GM23338 (cell line): ENCODE measurements around the gene INTS3. TPM values are rescaled to one million over a fixed set of nuclear protein-coding genes. Genes with fewer than 3 reads are reported as not detected.

Experiments
- ATAC-seq: fragments of 200-7000 bp; cut with Tn5 transposase; 3 replicates; pipeline ENCODE4 v1.9.1; 2020
- DNase-seq: peaks from one replicate; pipeline ENCODE4 v3.0.0-alpha.2; 2015; ENCODE audit warnings: low spot score
- H2AFZ ChIP-seq: fragments of 200-600 bp; sonication (generic); 2 replicates; pipeline ENCODE4 v1.8.0; 2016; ENCODE audit warnings: antibody characterized with exemption, mild to moderate bottlenecking, moderate library complexity
- H3F3A ChIP-seq: fragments of 200-600 bp; sonication (generic); replicated peaks from 2 replicates; pipeline ENCODE4 v1.8.0; 2017; ENCODE audit warnings: antibody characterized with exemption, mixed run types, low read depth
- H3K27ac ChIP-seq: fragments of 200-600 bp; sonication (generic); 2 replicates; pipeline ENCODE4 v1.6.1; 2016; ENCODE audit warnings: low read depth
- H3K27me3 ChIP-seq: fragments of 200-600 bp; sonication (generic); 2 replicates; pipeline ENCODE4 v1.8.0; 2016; ENCODE audit warnings: mild to moderate bottlenecking, mixed run types, moderate library complexity; ENCODE audit not compliant: insufficient read depth
- H3K36me3 ChIP-seq: fragments of 200-600 bp; sonication (generic); 2 replicates; pipeline ENCODE4 v1.8.0; 2016; ENCODE audit warnings: mild to moderate bottlenecking; ENCODE audit not compliant: insufficient read depth
- H3K4me1 ChIP-seq: fragments of 200-600 bp; sonication (generic); 2 replicates; pipeline ENCODE4 v1.8.0; 2016; ENCODE audit warnings: mild to moderate bottlenecking, moderate library complexity; ENCODE audit not compliant: insufficient read depth
- H3K4me2 ChIP-seq: fragments of 200-600 bp; sonication (generic); 2 replicates; pipeline ENCODE4 v1.7.1; 2017; ENCODE audit warnings: mixed run types
- H3K4me3 ChIP-seq: fragments of 200-600 bp; sonication (generic); 2 replicates; pipeline ENCODE4 v1.6.1; 2016; ENCODE audit warnings: mixed run types
- H3K79me2 ChIP-seq: fragments of 200-600 bp; sonication (generic); replicated peaks from 2 replicates; pipeline ENCODE4 v1.8.0; 2017; ENCODE audit warnings: mild to moderate bottlenecking; ENCODE audit not compliant: insufficient read depth
- H3K9me2 ChIP-seq: fragments of 200-600 bp; sonication (generic); 2 replicates; pipeline ENCODE4 v1.8.0; 2017; ENCODE audit not compliant: insufficient read depth
- H4K20me1 ChIP-seq: fragments of 200-600 bp; sonication (generic); replicated peaks from 2 replicates; pipeline ENCODE4 v1.8.0; 2017; ENCODE audit warnings: mild to moderate bottlenecking; ENCODE audit not compliant: insufficient read depth
- H3K27ac Mint-ChIP-seq: 2 replicates; pipeline ENCODE4 v1.8.0; 2020; ENCODE audit warnings: inconsistent platforms, mild to moderate bottlenecking, moderate library complexity, mixed read lengths
- H3K27me3 Mint-ChIP-seq: 3 replicates; pipeline ENCODE4 v1.8.0; 2022; ENCODE audit warnings: low read depth, mild to moderate bottlenecking, moderate library complexity, mixed read lengths, inconsistent platforms; ENCODE audit not compliant: insufficient read depth, poor library complexity
- H3K36me3 Mint-ChIP-seq: 3 replicates; pipeline ENCODE4 v1.8.0; 2021; ENCODE audit warnings: low read depth, mild to moderate bottlenecking, inconsistent platforms, moderate library complexity, mixed read lengths
- H3K4me1 Mint-ChIP-seq: 3 replicates; pipeline ENCODE4 v1.8.0; 2020; ENCODE audit warnings: mild to moderate bottlenecking, inconsistent platforms, mixed read lengths
- H3K4me3 Mint-ChIP-seq: 3 replicates; pipeline ENCODE4 v1.8.0; 2021; ENCODE audit warnings: moderate library complexity, mild to moderate bottlenecking, inconsistent platforms, mixed read lengths
- H3K9me3 Mint-ChIP-seq: 3 replicates; pipeline ENCODE4 v1.8.0; 2020; ENCODE audit warnings: moderate library complexity, mild to moderate bottlenecking, inconsistent platforms, mixed read lengths
- CREB1 ChIP-seq: fragments of 250-450 bp; sonication (Bioruptor Pico); IDR thresholded peaks from 2 replicates; pipeline ENCODE4 v1.5.0; 2020; ENCODE audit warnings: low read depth, mild to moderate bottlenecking, moderate library complexity
- CTCF ChIP-seq, 2 experiments: fragments of 200-600 bp in 1 of 2; sonication (generic) in 1 of 2; conservative IDR thresholded peaks; 2 replicates each; pipeline versions ENCODE4 v1.5.1 to v1.6.1; 2016 to 2017; ENCODE audit warnings: antibody characterized with exemption in 2 of 2, low read depth in 2 of 2, mild to moderate bottlenecking in 2 of 2, moderate library complexity in 1 of 2
- ETS1 ChIP-seq: IDR thresholded peaks from 2 replicates; pipeline ENCODE4 v1.6.1; 2016; ENCODE audit warnings: antibody characterized with exemption
- EZH2 ChIP-seq: fragments of 200-600 bp; sonication (generic); IDR thresholded peaks from one replicate; pipeline ENCODE4 v1.8.0; 2017; ENCODE audit warnings: antibody characterized with exemption, mild to moderate bottlenecking, low read depth; ENCODE audit not compliant: unreplicated experiment
- EZH2phosphoT487 ChIP-seq: fragments of 200-600 bp; sonication (generic); IDR thresholded peaks from one replicate; pipeline ENCODE4 v1.8.1; 2018; ENCODE audit warnings: antibody characterized with exemption; ENCODE audit not compliant: unreplicated experiment
- JUNB ChIP-seq: IDR thresholded peaks from one replicate; pipeline ENCODE4 v1.6.1; 2016; ENCODE audit warnings: antibody characterized with exemption; ENCODE audit not compliant: unreplicated experiment
- NANOG ChIP-seq: IDR thresholded peaks from 2 replicates; pipeline ENCODE4 v1.6.1; 2016; ENCODE audit warnings: antibody characterized with exemption, borderline replicate concordance
- POLR2AphosphoS5 ChIP-seq: IDR thresholded peaks from 2 replicates; pipeline ENCODE4 v1.6.1; 2016; ENCODE audit warnings: antibody characterized with exemption, low read depth
- REST ChIP-seq: IDR thresholded peaks from one replicate; pipeline ENCODE4 v1.6.1; 2018; ENCODE audit warnings: antibody characterized with exemption; ENCODE audit not compliant: unreplicated experiment
- STAT1 ChIP-seq: IDR thresholded peaks from one replicate; pipeline ENCODE4 v1.6.1; 2016; ENCODE audit warnings: antibody characterized with exemption; ENCODE audit not compliant: unreplicated experiment
- ZNF114 ChIP-seq: fragments of 250-450 bp; sonication (Bioruptor Pico); IDR thresholded peaks from 2 replicates; pipeline ENCODE4 v1.5.0; 2020; ENCODE audit warnings: mild to moderate bottlenecking, moderate library complexity
- ZNF331 ChIP-seq: fragments of 250-450 bp; sonication (Bioruptor Pico); IDR thresholded peaks from 2 replicates; pipeline ENCODE4 v1.5.0; 2020; ENCODE audit warnings: low read depth, mild to moderate bottlenecking, moderate library complexity
- ZNF462 ChIP-seq: fragments of 250-450 bp; sonication (Bioruptor Pico); IDR thresholded peaks from 2 replicates; pipeline ENCODE4 v1.5.0; 2020; ENCODE audit warnings: mild to moderate bottlenecking, moderate library complexity
- polyA plus RNA-seq: library from polyadenylated mRNA; unstranded; fragments of >200 nt; fragmentation: Nextera tagmentation; extraction: Ambion mirVana; gene quantifications from 2 replicates; pipeline ENCODE4 v1.2.1, GENCODE V29; 2016
- total RNA-seq: library from RNA; depleted of rRNA; stranded (reverse); fragments of >200 nt; shearing (Covaris generic); gene quantifications from 2 replicates; pipeline ENCODE4 v1.2.3, GENCODE V29; 2014

Gene INTS3
- total and polyA plus RNA-seq, 2 experiments from 2014 or later = 22.7 to 51.3 TPM

GRCh38 chr1:153767519-153767918 is 39.7 kb downstream of the INTS3 start:
- H2AFZ ChIP-seq = no peak overlapping the region
- no peaks in the 10 kb centered on the region for H3K79me2 ChIP-seq
- no peak overlapping the region; the same call in 1 of the 2 replicates for H3K27ac ChIP-seq
- Mint-ChIP-seq H3K9me3 (no peaks in the 10 kb centered on the region), H3K27me3 (peaks cover 13% of the 10 kb centered on the region), H3K4me1 (peaks cover 21% of the 10 kb centered on the region), H3K27ac (no peak overlapping the region), H3K36me3 (peaks cover 90% of the 10 kb centered on the region), H3K4me3 (no peak overlapping the region)
- no peak for ATAC-seq
- H3K27me3 ChIP-seq = no peaks in the 10 kb centered on the region
- peaks cover 3% of the 10 kb centered on the region for H4K20me1 ChIP-seq
- no peaks in the 10 kb centered on the region for H3K9me2 ChIP-seq
- no peak for TF ChIP-seq CTCF (conservative IDR thresholded peaks at IDR 0.05; ENCODE audit: low read depth in 2 of 2)
- TF ChIP-seq STAT1 = no peak
- no peak for TF ChIP-seq EZH2
- no peak for TF ChIP-seq POLR2AphosphoS5
- no peak for TF ChIP-seq ETS1
- no peak for TF ChIP-seq ZNF462 (CRISPR knock-in tag)
- TF ChIP-seq ZNF114 (CRISPR knock-in tag) = no peak
- no peak for TF ChIP-seq EZH2phosphoT487
- no peak for TF ChIP-seq CREB1 (CRISPR knock-in tag)
- no peak for TF ChIP-seq NANOG
- TF ChIP-seq ZNF331 (CRISPR knock-in tag) = no peak
- no peak for TF ChIP-seq REST
- TF ChIP-seq JUNB = no peak
- no peak overlapping the region for H3K4me3 ChIP-seq
- H3K4me1 ChIP-seq = peaks cover 7% of the 10 kb centered on the region; the same call in 1 of the 2 replicates
- no peak for DNase-seq
- H3F3A ChIP-seq = peaks cover 5% of the 10 kb centered on the region
- no peak overlapping the region for H3K4me2 ChIP-seq
- H3K36me3 ChIP-seq = peaks cover 37% of the 10 kb centered on the region
